Measurements from ENCODE around the gene CEP350. TPM values are rescaled to one million over a fixed set of nuclear protein-coding genes. Genes with fewer than 3 reads are reported as not detected.
A peak's percentile ranks its signal among the peaks of the same experiment; 100 is the strongest.

Gene CEP350
- total and polyA plus RNA-seq, 2 of the 4 experiments (the other 2 are of a cell fraction) = 5.0 to 36.4 TPM

DNA sequence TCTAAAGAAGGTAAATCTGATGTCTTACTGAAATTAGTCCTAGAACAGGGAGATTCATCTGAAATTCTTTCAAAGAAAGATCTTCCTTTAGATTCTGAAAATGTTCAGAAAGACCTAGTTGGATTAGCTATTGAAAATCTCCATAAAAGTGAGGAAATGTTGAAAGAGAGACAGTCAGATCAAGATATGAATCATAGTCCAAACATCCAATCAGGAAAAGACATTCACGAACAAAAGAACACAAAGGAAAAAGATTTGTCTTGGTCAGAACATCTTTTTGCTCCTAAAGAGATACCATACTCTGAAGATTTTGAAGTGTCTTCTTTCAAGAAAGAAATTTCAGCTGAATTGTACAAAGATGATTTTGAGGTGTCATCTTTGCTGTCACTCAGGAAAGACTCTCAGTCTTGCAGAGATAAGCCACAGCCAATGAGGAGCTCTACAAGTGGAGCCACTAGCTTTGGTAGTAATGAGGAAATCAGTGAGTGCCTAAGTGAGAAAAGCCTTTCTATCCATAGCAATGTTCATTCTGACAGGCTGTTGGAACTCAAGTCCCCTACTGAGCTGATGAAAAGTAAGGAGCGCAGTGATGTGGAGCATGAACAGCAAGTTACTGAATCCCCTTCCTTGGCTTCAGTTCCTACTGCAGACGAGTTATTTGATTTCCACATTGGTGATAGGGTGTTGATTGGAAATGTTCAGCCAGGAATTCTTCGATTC lies 138.5 kb downstream of the CEP350 start:
- CTCF ChIA-PET = no interaction called here
- H2AFZ ChIP-seq (replicated peaks; ENCODE audit: low read length, poor library complexity) = no peak overlapping the region
- intact Hi-C loops (cut with micrococcal nuclease) = no loop called here

More for the DNA sequence above, 138.5 kb downstream of the CEP350 start:
- dilution Hi-C loops (cut with HindIII; ENCODE audit: low sequenced_read_pairs, unreplicated experiment) (no loop called here), in situ Hi-C loops (cut with MboI; ENCODE audit: low sequenced_read_pairs) (loop anchor here (5.0 kb wide), 1 partner anchor 64 kb away; no protein-coding TSS in a partner anchor)
- 100% methylated on average over 1 of the region's 4 CpGs; no CpG with 5 or more reads in 1 of the 2 experiments for WGBS, 2 experiments (ENCODE audit: extremely low coverage in 2 of 2, insufficient read length in 1 of 2)
- H3K27me3 ChIP-seq (ENCODE audit: control insufficient read depth, insufficient read depth, low read length) = no peaks in the 10 kb centered on the region
- H3K23ac ChIP-seq (ENCODE audit: low read depth, low read length) = peak overlapping the region; percentile 19; the same call in 1 of the 2 replicates
- H4K91ac ChIP-seq (ENCODE audit: insufficient read depth, low read depth, low read length) = peak overlapping the region; percentile 60
- H3K4ac ChIP-seq (ENCODE audit: low read depth, low read length) = peak overlapping the region; percentile 18; the same call in 1 of the 2 replicates
- H3K9me3 ChIP-seq (ENCODE audit: control insufficient read depth, insufficient read depth, low read length) = no peaks in the 10 kb centered on the region
- H2BK20ac ChIP-seq (ENCODE audit: low read depth, low read length) = peak overlapping the region; percentile 69; the same call in 1 of the 2 replicates
- H4K8ac ChIP-seq (ENCODE audit: low read depth in 2 of 2, low read length in 2 of 2) = peak overlapping the region in 1 of 2 experiments; percentile 54; a peak in 2 of 4 replicates
- no peak overlapping the region for H3K56ac ChIP-seq (ENCODE audit: extremely low read depth, insufficient read depth, low read length)
- no peak overlapping the region for H3K9ac ChIP-seq (ENCODE audit: low read depth, low read length)
- ATAC-seq (ENCODE audit: low read depth) (no peak), DNase-seq (peak; percentile 30)
- H3K79me1 ChIP-seq (ENCODE audit: low read depth in 1 of 2, low read length in 2 of 2) = peaks cover 0 to 14% of the 10 kb centered on the region in 2 experiments; a peak in 2 of 4 replicates
- H3K4me3 ChIP-seq (ENCODE audit: insufficient read depth, low read depth, low read length) = no peak overlapping the region
- peaks cover 20% of the 10 kb centered on the region for H3K4me1 ChIP-seq (ENCODE audit: control insufficient read depth, insufficient read depth, low read length)
- H3K27ac ChIP-seq (ENCODE audit: insufficient read depth, low read length) = peak overlapping the region; percentile 66; the same call in 1 of the 2 replicates
- peak overlapping the region; percentile 64 for H2BK120ac ChIP-seq (ENCODE audit: low read depth, low read length)
- peak overlapping the region; percentile 29; the same call in 1 of the 2 replicates for H3K4me2 ChIP-seq (ENCODE audit: low read depth, low read length)
- H2BK5ac ChIP-seq (ENCODE audit: low read depth, low read length, poor library complexity, severe bottlenecking) = peak overlapping the region; percentile 94
- H3K9me1 ChIP-seq (ENCODE audit: insufficient read depth, low read length) = peaks cover 5% of the 10 kb centered on the region
- H3K14ac ChIP-seq (replicated peaks; ENCODE audit: low read depth, low read length) = peak overlapping the region; percentile 34; the same call in 1 of the 2 replicates
- H4K5ac ChIP-seq (ENCODE audit: low read depth, low read length) = peak overlapping the region; percentile 97
- peak overlapping the region; percentile 9; the same call in 1 of the 3 replicates for H2BK15ac ChIP-seq (ENCODE audit: low read depth, low read length)
- POLR2A ChIA-PET (ENCODE audit: unreplicated experiment) = no interaction called here
- 0 out of 2 replicates have a peak, but pooled peaks cover under 1% of the 10 kb centered on the region for H4K20me1 ChIP-seq (ENCODE audit: insufficient read depth, low read length)
- peak overlapping the region; percentile 99 for H3K18ac ChIP-seq (ENCODE audit: low read depth, low read length)
- peak overlapping the region; percentile 6; the same call in 1 of the 2 replicates for H2AK5ac ChIP-seq (ENCODE audit: low read depth, low read length)
- peaks cover 19% of the 10 kb centered on the region for H3K36me3 ChIP-seq (ENCODE audit: control insufficient read depth, insufficient read depth, low read length)
- no peak overlapping the region for H2AK9ac ChIP-seq (replicated peaks; ENCODE audit: low read depth, low read length, poor library complexity)
- BruUV-seq (replicated peaks) = no TSS peak
- no peak for TF ChIP-seq MAZ (IDR thresholded peaks at IDR 0.05; ENCODE audit: borderline replicate concordance, low read depth, low read length)
- no peak for TF ChIP-seq RCOR1 (IDR thresholded peaks at IDR 0.05; ENCODE audit: insufficient replicate concordance, low read length)
- TF ChIP-seq, protein P1, sequence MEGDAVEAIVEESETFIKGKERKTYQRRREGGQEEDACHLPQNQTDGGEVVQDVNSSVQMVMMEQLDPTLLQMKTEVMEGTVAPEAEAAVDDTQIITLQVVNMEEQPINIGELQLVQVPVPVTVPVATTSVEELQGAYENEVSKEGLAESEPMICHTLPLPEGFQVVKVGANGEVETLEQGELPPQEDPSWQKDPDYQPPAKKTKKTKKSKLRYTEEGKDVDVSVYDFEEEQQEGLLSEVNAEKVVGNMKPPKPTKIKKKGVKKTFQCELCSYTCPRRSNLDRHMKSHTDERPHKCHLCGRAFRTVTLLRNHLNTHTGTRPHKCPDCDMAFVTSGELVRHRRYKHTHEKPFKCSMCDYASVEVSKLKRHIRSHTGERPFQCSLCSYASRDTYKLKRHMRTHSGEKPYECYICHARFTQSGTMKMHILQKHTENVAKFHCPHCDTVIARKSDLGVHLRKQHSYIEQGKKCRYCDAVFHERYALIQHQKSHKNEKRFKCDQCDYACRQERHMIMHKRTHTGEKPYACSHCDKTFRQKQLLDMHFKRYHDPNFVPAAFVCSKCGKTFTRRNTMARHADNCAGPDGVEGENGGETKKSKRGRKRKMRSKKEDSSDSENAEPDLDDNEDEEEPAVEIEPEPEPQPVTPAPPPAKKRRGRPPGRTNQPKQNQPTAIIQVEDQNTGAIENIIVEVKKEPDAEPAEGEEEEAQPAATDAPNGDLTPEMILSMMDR (conservative IDR thresholded peaks at IDR 0.05; ENCODE audit: low read depth, low read length) = no peak
- TF ChIP-seq BHLHE40 (IDR thresholded peaks at IDR 0.05; ENCODE audit: low read depth, low read length) = no peak
- no peak for TF ChIP-seq FOS (IDR thresholded peaks at IDR 0.05; ENCODE audit: low read depth, low read length)
- TF ChIP-seq POLR2A (IDR thresholded peaks at IDR 0.05; ENCODE audit: low read depth, low read length) = no peak
- TF ChIP-seq, protein P2, sequence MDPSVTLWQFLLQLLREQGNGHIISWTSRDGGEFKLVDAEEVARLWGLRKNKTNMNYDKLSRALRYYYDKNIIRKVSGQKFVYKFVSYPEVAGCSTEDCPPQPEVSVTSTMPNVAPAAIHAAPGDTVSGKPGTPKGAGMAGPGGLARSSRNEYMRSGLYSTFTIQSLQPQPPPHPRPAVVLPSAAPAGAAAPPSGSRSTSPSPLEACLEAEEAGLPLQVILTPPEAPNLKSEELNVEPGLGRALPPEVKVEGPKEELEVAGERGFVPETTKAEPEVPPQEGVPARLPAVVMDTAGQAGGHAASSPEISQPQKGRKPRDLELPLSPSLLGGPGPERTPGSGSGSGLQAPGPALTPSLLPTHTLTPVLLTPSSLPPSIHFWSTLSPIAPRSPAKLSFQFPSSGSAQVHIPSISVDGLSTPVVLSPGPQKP (IDR thresholded peaks at IDR 0.05; ENCODE audit: borderline replicate concordance, low read depth, low read length) = no peak
- no peak for TF ChIP-seq CEBPB (IDR thresholded peaks at IDR 0.05; ENCODE audit: low read depth, low read length)
- no peak for TF ChIP-seq MAFK (IDR thresholded peaks at IDR 0.05; ENCODE audit: low read depth, low read length)
- no peak for TF ChIP-seq RFX5 (IDR thresholded peaks at IDR 0.05; ENCODE audit: low read depth, low read length)
- TF ChIP-seq CHD1 (IDR thresholded peaks at IDR 0.05; ENCODE audit: low read depth, low read length) = no peak
- no peak for TF ChIP-seq SMC3 (IDR thresholded peaks at IDR 0.05; ENCODE audit: low read depth, low read length)
